HG02759 (cell line): ENCODE data around the gene SCGB3A1.

Source experiments
- ATAC-seq: cut with Tn5 transposase; IDR thresholded peaks from one replicate; pipeline ENCODE4 v1.9.1; 2021; ENCODE audit warnings: mild to moderate bottlenecking, moderate library complexity; ENCODE audit not compliant: unreplicated experiment

SCGB3A1 gene

GRCh38 chr5:180591311-180591887 is at the start of gene SCGB3A1:
Gene SCGB3A1, minus strand, starts transcription at chr5:180591499. Its CDS starts 37 bp downstream, at chr5:180591462.
- no peak for ATAC-seq

- no peak for ATAC-seq
Observed at GRCh38 chr5:180640611-180640860, 49.2 kb upstream of the SCGB3A1 start.

GRCh38 chr5:180639741-180640610 is 48.7 kb upstream of the SCGB3A1 start:
- no peak for ATAC-seq

GRCh38 chr5:180639287-180639686 is 48.0 kb upstream of the SCGB3A1 start:
- no peak for ATAC-seq

GRCh38 chr5:180637962-180638680 is 46.8 kb upstream of the SCGB3A1 start:
- no peak for ATAC-seq

- no peak for ATAC-seq
Observed at GRCh38 chr5:180636403-180637075, 45.2 kb upstream of the SCGB3A1 start.

GRCh38 chr5:180636016-180636402 is 44.7 kb upstream of the SCGB3A1 start:
- no peak for ATAC-seq

- ATAC-seq = no peak
Observed at GRCh38 chr5:180633283-180634177, 42.2 kb upstream of the SCGB3A1 start.

- ATAC-seq = no peak
Observed at GRCh38 chr5:180632768-180633167, 41.5 kb upstream of the SCGB3A1 start.

GRCh38 chr5:180631549-180632383 is 40.5 kb upstream of the SCGB3A1 start:
- ATAC-seq = no peak

- ATAC-seq = no peak
Observed at GRCh38 chr5:180630426-180630825, 39.1 kb upstream of the SCGB3A1 start.

- no peak for ATAC-seq
Observed at GRCh38 chr5:180629831-180630382, 38.6 kb upstream of the SCGB3A1 start.

- no peak for ATAC-seq
Observed at GRCh38 chr5:180628827-180629750, 37.8 kb upstream of the SCGB3A1 start.

- no peak for ATAC-seq
Observed at GRCh38 chr5:180628211-180628610, 36.9 kb upstream of the SCGB3A1 start.

- ATAC-seq = no peak
Observed at GRCh38 chr5:180627386-180628120, 36.3 kb upstream of the SCGB3A1 start.

GRCh38 chr5:180626661-180627385 is 35.5 kb upstream of the SCGB3A1 start:
- no peak for ATAC-seq
